GM12892 (cell line): ENCODE results near the gene FAM181B.

Experiments
- POLR2A ChIP-seq: IDR thresholded peaks from 2 replicates; pipeline ENCODE4 v1.6.1; 2011; ENCODE audit warnings: low read depth, low read length, control low read depth
- POLR2AphosphoS5 ChIP-seq: IDR thresholded peaks from 2 replicates; pipeline ENCODE4 v1.6.1; 2011; ENCODE audit warnings: low read depth, low read length, control low read depth
- TAF1 ChIP-seq: IDR thresholded peaks from 2 replicates; pipeline ENCODE4 v1.6.1; 2011; ENCODE audit warnings: low read depth, mild to moderate bottlenecking, control low read depth, low read length, borderline replicate concordance

DNA sequence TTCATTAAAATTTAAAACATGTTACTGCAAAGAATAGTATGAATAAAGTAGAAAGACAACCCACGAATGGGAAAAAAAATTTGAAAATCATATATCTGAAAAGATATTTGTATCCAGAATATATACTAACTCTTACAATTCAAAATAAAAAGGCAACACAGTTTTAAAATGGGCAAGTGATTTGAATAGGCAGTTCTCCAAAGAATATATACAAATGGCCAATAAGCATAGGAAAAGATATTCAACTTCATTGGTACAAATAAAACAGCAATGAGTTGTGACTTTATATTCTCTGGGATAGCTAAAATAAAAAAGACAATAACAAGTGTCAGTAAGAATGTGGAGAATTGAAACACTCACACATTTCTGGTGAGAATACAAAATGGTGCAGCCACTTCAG lies 41.6 kb upstream of the FAM181B start:
- no peak for TF ChIP-seq POLR2A
- TF ChIP-seq TAF1, result no peak
- TF ChIP-seq POLR2AphosphoS5, result no peak
